Naive thymus-derived CD8-positive, alpha-beta T cell (primary cell): ENCODE measurements around the gene ZFP36L1. TPM values are rescaled to one million over a fixed set of nuclear protein-coding genes. Genes with fewer than 3 reads are reported as not detected.
A peak's percentile ranks its signal among the peaks of the same experiment; 100 is the strongest.
"Not testable (repeated sequence)": the region's sequence is repeated elsewhere in the genome, so short reads cannot be mapped to it uniquely, and the experiment has no call there.

Experiments
- ATAC-seq, 2 donors: fragments of 150-1000 bp; cut with Tn5 transposase in 1 of 2; sonication (Bioruptor Pico), chemical (Tn5 transposase) in 1 of 2; 1 replicate in 1 of 2; 2 replicates in 1 of 2; pipeline ENCODE4 v1.10.0; 2021; ENCODE audit warnings: mild to moderate bottlenecking in 2 of 2, moderate library complexity in 2 of 2
- POLR2A ChIA-PET: fragments of 350-600 bp; sonication (Branson Sonifier 250); formaldehyde crosslinking; loops from one replicate; lab custom pipeline; 2021; ENCODE audit warnings: antibody characterized with exemption; lab: Charles Lee
- DNase-seq, 10 donors: peaks; one replicate each; pipeline versions ENCODE4 v3.0.0 to v3.0.0-alpha.2; 2020 to 2022
- H3K27ac Mint-ChIP-seq, 10 donors: one replicate each; pipeline ENCODE4 v1.8.0; 2020 to 2022; ENCODE audit warnings: mild to moderate bottlenecking in 10 of 10, mixed read lengths in 10 of 10, moderate library complexity in 4 of 10, inconsistent platforms in 1 of 10
- H3K27me3 Mint-ChIP-seq, 5 donors: one replicate each; pipeline ENCODE4 v1.8.0; 2021 to 2022; ENCODE audit warnings: mixed read lengths in 5 of 5
- H3K36me3 Mint-ChIP-seq, 3 donors: one replicate each; pipeline ENCODE4 v1.8.0; 2020 to 2022; ENCODE audit warnings: mixed read lengths in 3 of 3, mild to moderate bottlenecking in 2 of 3, inconsistent platforms in 1 of 3
- H3K4me1 Mint-ChIP-seq, 4 donors: one replicate each; pipeline ENCODE4 v1.8.0; 2021 to 2022; ENCODE audit warnings: mixed read lengths in 4 of 4
- H3K4me3 Mint-ChIP-seq, 10 donors: one replicate each; pipeline ENCODE4 v1.8.0; 2020 to 2022; ENCODE audit warnings: mild to moderate bottlenecking in 10 of 10, mixed read lengths in 10 of 10, moderate library complexity in 6 of 10, inconsistent platforms in 1 of 10
- H3K9me3 Mint-ChIP-seq, 9 donors: one replicate each; pipeline ENCODE4 v1.8.0; 2020 to 2022; ENCODE audit warnings: mixed read lengths in 9 of 9, mild to moderate bottlenecking in 3 of 9, inconsistent platforms in 1 of 9, moderate library complexity in 1 of 9
- polyA plus RNA-seq, 3 donors: library from polyadenylated mRNA; unstranded; fragments of 300-500 nt; fragmentation: Illumina TruSeq; gene quantifications; one replicate each; pipeline ENCODE4 v1.2.3, GENCODE V29; 2021
- total RNA-seq, 8 experiments: library from RNA in 2 of 8; stranded (reverse) in 2 of 8; gene quantifications; one replicate each; pipeline ENCODE4 v1.2.3 and lab custom pipeline; 2021 to 2026

The ZFP36L1 gene
- total and polyA plus RNA-seq, 5 experiments from 2014 or later: 122 to 222 (median 142) TPM

DNA sequence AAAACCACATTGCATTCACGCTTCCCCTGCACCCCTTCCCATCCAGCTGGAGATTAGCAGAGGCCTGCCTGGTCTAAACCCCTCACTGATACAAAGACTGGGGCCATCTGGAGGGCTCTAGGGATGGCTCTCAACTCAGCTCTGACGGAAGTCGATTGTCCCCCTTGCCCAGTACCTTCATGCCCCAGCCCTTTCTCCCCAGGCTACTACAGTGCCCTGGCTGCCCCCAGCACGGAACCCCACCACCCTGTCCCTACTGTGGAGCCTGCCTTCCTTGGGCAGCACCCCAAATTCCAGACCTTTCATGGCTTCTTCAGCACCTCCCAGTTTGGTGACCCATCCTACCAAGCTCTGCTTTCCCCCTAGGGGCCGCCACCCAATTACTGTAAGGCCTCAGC, 25.6 kb downstream of the ZFP36L1 start:
- no peaks in the 10 kb centered on the region for H3K36me3 Mint-ChIP-seq
- POLR2A ChIA-PET: interaction anchor here (1.4 to 2.1 kb wide), 4 partner anchors 9 to 81 kb away, joined by 3 to 8 read pairs (median 6); partner anchors contain the start of gene ZFP36L1
- peaks cover 28 to 46% (median 38%) of the 10 kb centered on the region in 4 donors for H3K4me1 Mint-ChIP-seq
- no peak overlapping the region for H3K4me3 Mint-ChIP-seq
- no peaks in the 10 kb centered on the region for H3K9me3 Mint-ChIP-seq
- DNase-seq (peak in 1 of 10 donors; percentile 40), ATAC-seq (no peak)
- no peaks in the 10 kb centered on the region for H3K27me3 Mint-ChIP-seq
- peak overlapping the region in 2 of 10 donors; percentile 41 to 82 for H3K27ac Mint-ChIP-seq

GRCh38 chr14:68766299-68767247, 26.3 kb downstream of the ZFP36L1 start:
- Mint-ChIP-seq H3K9me3 (no peaks in the 10 kb centered on the region), H3K4me3 (no peak overlapping the region), H3K4me1 (peaks cover 24 to 41% (median 35%) of the 10 kb centered on the region in 4 donors), H3K36me3 (no peaks in the 10 kb centered on the region), H3K27ac (peak overlapping the region in 5 of 10 donors; percentile 7 to 82 (median 77)), H3K27me3 (no peaks in the 10 kb centered on the region)
- POLR2A ChIA-PET: interaction anchor here (1.4 to 2.1 kb wide), 3 partner anchors 8 to 26 kb away, joined by 3 to 8 read pairs (median 6); partner anchors contain the start of gene ZFP36L1
- ATAC-seq (no peak), DNase-seq (peak in 1 of 10 donors; percentile 19)

GRCh38 chr14:68763843-68764242, 29.0 kb downstream of the ZFP36L1 start:
- H3K9me3 Mint-ChIP-seq, DNase-seq, H3K4me3 Mint-ChIP-seq, H3K27me3 Mint-ChIP-seq, ATAC-seq, H3K36me3 Mint-ChIP-seq: not testable (repeated sequence)
- Mint-ChIP-seq H3K27ac (peak overlapping the region in 2 of 10 donors; percentile 1 to 43), H3K4me1 (peaks cover 12 to 40% (median 29%) of the 10 kb centered on the region in 4 donors)
- POLR2A ChIA-PET: interaction anchor here (0.6 to 3.0 kb wide), 3 partner anchors 9 to 27 kb away, joined by 3 to 8 read pairs (median 6); no protein-coding TSS in a partner anchor

DNA sequence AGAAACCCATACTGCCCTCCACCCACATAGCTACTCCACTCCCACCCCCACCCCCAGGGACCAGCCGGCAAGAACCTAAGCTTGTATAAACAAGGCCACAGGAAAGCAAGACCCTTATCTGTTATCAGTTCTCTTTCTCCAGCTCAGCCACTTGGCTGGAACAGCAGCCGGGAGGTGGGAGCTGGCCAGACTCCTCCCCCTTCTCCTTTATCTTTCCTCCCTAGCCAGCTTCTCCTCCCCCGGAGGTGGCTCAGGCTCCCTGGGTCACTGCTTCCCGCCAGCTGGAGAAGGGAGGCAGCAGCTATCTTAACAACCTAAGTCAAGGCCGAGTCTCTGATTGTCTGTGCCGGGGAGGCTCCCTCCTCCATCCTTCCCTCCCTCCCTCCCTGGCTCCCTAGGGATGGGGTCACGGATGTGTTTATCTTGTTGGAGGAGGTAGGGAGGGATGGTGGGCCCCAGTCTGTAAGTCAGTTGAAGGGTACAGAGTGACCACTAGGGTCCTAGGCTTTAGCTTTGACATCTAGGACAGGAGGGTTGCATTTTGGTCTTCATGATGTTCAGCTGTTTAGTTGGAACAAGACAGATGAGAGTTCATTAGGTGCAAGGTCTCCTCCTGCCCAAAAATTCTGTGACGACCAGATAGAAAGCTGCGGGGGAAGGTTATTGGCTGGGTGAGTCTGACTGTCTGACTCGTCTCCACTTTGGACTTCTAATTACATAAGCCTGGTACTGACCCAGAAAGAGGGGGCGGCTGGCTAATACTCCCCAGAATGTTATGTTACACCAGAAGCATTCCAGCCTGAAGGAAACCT, 29.7 kb downstream of the ZFP36L1 start:
- peak overlapping the region in 2 of 10 donors; percentile 1 to 43 for H3K27ac Mint-ChIP-seq

GRCh38 chr14:68761391-68761790, 31.5 kb downstream of the ZFP36L1 start:
- POLR2A ChIA-PET: interaction anchor here (1.1 to 3.0 kb wide), 3 partner anchors 10 to 28 kb away, joined by 3 to 8 read pairs (median 4); no protein-coding TSS in a partner anchor
- no peak for ATAC-seq
- Mint-ChIP-seq H3K4me3 (no peak overlapping the region), H3K9me3 (no peaks in the 10 kb centered on the region), H3K36me3 (no peaks in the 10 kb centered on the region), H3K27ac (peak overlapping the region in 1 of 10 donors; percentile 12), H3K4me1 (peaks cover 19 to 42% (median 34%) of the 10 kb centered on the region in 4 donors), H3K27me3 (peaks cover 0 to 2% (median 0%) of the 10 kb centered on the region in 5 donors)
- DNase-seq: no peak

More for the DNA sequence above, 29.7 kb downstream of the ZFP36L1 start:
- no peak for ATAC-seq
- no peak for DNase-seq
- Mint-ChIP-seq H3K4me1 (peaks cover 14 to 42% (median 30%) of the 10 kb centered on the region in 4 donors), H3K36me3 (no peaks in the 10 kb centered on the region), H3K4me3 (no peak overlapping the region), H3K27me3 (no peaks in the 10 kb centered on the region), H3K9me3 (no peaks in the 10 kb centered on the region)
- POLR2A ChIA-PET: interaction anchor here (0.6 to 3.0 kb wide), 5 partner anchors 10 to 848 kb away, joined by 3 to 8 read pairs (median 3); no protein-coding TSS in a partner anchor

DNA sequence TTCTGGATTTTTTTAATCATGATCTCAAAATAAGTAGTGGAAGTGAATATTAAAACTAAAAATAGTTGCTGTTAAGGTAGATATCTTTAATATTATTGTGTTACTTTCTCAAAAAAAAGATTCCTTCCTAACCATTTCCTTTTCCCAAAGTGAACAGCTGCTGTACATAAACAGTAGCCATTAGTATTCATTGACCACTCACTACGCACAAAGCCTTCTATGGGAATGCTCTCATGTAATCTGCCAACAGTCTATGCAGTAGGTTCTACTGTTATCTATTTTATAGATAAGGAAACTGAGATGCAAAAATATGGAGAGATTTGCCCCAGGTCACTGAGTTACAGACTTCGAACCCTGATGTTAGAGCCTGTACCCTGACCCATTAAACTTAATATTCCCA, 32.1 kb downstream of the ZFP36L1 start:
- Mint-ChIP-seq H3K4me1 (peaks cover 20 to 42% (median 35%) of the 10 kb centered on the region in 4 donors), H3K9me3 (no peaks in the 10 kb centered on the region), H3K27ac (no peak overlapping the region), H3K4me3 (no peak overlapping the region), H3K36me3 (no peaks in the 10 kb centered on the region), H3K27me3 (peaks cover 0 to 2% (median 0%) of the 10 kb centered on the region in 5 donors)
- ATAC-seq (no peak), DNase-seq (peak in 1 of 10 donors; percentile 9)
- POLR2A ChIA-PET: interaction anchor here (1.1 to 3.0 kb wide), 3 partner anchors 11 to 29 kb away, joined by 3 to 8 read pairs (median 4); no protein-coding TSS in a partner anchor

DNA sequence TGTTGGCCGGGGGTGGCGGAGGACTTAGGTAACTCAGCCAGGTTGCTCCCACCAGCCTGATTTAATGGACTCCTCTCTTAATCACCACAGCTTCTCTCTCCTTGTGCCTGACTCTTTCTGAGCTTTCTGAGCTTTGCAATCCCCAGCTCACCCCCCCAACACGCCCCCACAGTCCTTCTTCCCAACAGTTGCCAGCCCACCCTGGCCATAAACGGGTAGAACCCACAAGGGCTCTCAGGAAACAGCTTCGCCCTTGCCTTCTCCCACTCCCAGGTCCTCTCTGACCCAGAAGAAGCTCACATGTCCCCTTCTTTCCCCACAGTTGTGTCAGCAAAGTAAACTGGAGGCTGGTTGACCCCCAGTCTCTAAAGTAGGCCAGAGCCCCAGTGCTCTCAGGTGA, 32.9 kb downstream of the ZFP36L1 start:
- H3K4me3 Mint-ChIP-seq: no peak overlapping the region
- peaks cover 19 to 38% (median 29%) of the 10 kb centered on the region in 4 donors for H3K4me1 Mint-ChIP-seq
- peak overlapping the region in 3 of 10 donors; percentile 35 to 79 (median 41) for H3K27ac Mint-ChIP-seq
- POLR2A ChIA-PET: interaction anchor here (0.6 to 1.2 kb wide), 2 partner anchors 23 to 33 kb away, joined by 3 read pairs; partner anchors contain the start of gene ZFP36L1
- DNase-seq (peak in 1 of 10 donors; percentile 22), ATAC-seq (no peak)
- H3K27me3 Mint-ChIP-seq: peaks cover 0 to 2% (median 0%) of the 10 kb centered on the region in 5 donors
- H3K36me3 Mint-ChIP-seq: no peaks in the 10 kb centered on the region
- no peaks in the 10 kb centered on the region for H3K9me3 Mint-ChIP-seq

- Mint-ChIP-seq H3K27me3 (peaks cover 0 to 2% (median 0%) of the 10 kb centered on the region in 5 donors), H3K27ac (peak overlapping the region in 1 of 10 donors; percentile 22), H3K36me3 (no peaks in the 10 kb centered on the region), H3K9me3 (no peaks in the 10 kb centered on the region), H3K4me1 (peaks cover 20 to 38% (median 30%) of the 10 kb centered on the region in 4 donors), H3K4me3 (no peak overlapping the region)
- no peak for DNase-seq
- no peak for ATAC-seq
- POLR2A ChIA-PET: interaction anchor here (0.6 to 1.2 kb wide), 3 partner anchors 8 to 34 kb away, joined by 3 read pairs; partner anchors contain the start of gene ZFP36L1
Observed at GRCh38 chr14:68759017-68759560, 33.8 kb downstream of the ZFP36L1 start.

- H3K36me3 Mint-ChIP-seq: no peaks in the 10 kb centered on the region
- peaks cover 20 to 40% (median 30%) of the 10 kb centered on the region in 4 donors for H3K4me1 Mint-ChIP-seq
- peaks cover 0 to 2% (median 0%) of the 10 kb centered on the region in 5 donors for H3K27me3 Mint-ChIP-seq
- POLR2A ChIA-PET: interaction anchor here (1.0 kb wide), 1 partner anchor 9 kb away, joined by 3 read pairs; no protein-coding TSS in a partner anchor
- DNase-seq (no peak), ATAC-seq (no peak)
- H3K27ac Mint-ChIP-seq: peak overlapping the region in 1 of 10 donors; percentile 24
- no peaks in the 10 kb centered on the region for H3K9me3 Mint-ChIP-seq
- no peak overlapping the region for H3K4me3 Mint-ChIP-seq
Observed at GRCh38 chr14:68758301-68758700, 34.6 kb downstream of the ZFP36L1 start.

- Mint-ChIP-seq H3K4me3 (no peak overlapping the region), H3K36me3 (no peaks in the 10 kb centered on the region), H3K27me3 (peaks cover 0 to 2% (median 0%) of the 10 kb centered on the region in 5 donors), H3K4me1 (peaks cover 20 to 40% (median 30%) of the 10 kb centered on the region in 4 donors), H3K27ac (peak overlapping the region in 3 of 10 donors; percentile 37 to 69 (median 40)), H3K9me3 (no peaks in the 10 kb centered on the region)
- DNase-seq (no peak), ATAC-seq (peak in 1 of 2 donors; percentile 41)
- POLR2A ChIA-PET: interaction anchor here (0.9 to 1.6 kb wide), 3 partner anchors 23 to 59 kb away, joined by 4 to 5 read pairs (median 4); partner anchors contain the start of gene ZFP36L1
Observed at GRCh38 chr14:68757618-68758081, 35.2 kb downstream of the ZFP36L1 start.

GRCh38 chr14:68756734-68757133, 36.1 kb downstream of the ZFP36L1 start:
- Mint-ChIP-seq H3K4me3 (no peak overlapping the region), H3K27me3 (peaks cover 0 to 2% (median 0%) of the 10 kb centered on the region in 5 donors), H3K27ac (no peak overlapping the region), H3K9me3 (no peaks in the 10 kb centered on the region), H3K36me3 (no peaks in the 10 kb centered on the region), H3K4me1 (peaks cover 17 to 44% (median 31%) of the 10 kb centered on the region in 4 donors)
- DNase-seq (no peak), ATAC-seq (no peak)
- POLR2A ChIA-PET: interaction anchor here (1.5 to 1.6 kb wide), 2 partner anchors 23 to 36 kb away, joined by 4 to 5 read pairs; partner anchors contain the start of gene ZFP36L1
